GM12892 (cell line): ENCODE results near the gene VPS54.

Experiments
- POLR2AphosphoS5 ChIP-seq: IDR thresholded peaks from 2 replicates; pipeline ENCODE4 v1.6.1; 2011; ENCODE audit warnings: low read depth, low read length, control low read depth
- TAF1 ChIP-seq: IDR thresholded peaks from 2 replicates; pipeline ENCODE4 v1.6.1; 2011; ENCODE audit warnings: low read depth, mild to moderate bottlenecking, control low read depth, low read length, borderline replicate concordance

GRCh38 chr2:63851691-63852311 is 167.4 kb downstream of the VPS54 start:
- TF ChIP-seq POLR2AphosphoS5 (no peak), TAF1 (no peak)
